Tongue (tissue), 2 donors: ENCODE results near the gene CYP2B6. TPM values are rescaled to one million over a fixed set of nuclear protein-coding genes. Genes with fewer than 3 reads are reported as not detected.
"Not testable (repeated sequence)": the region's sequence is repeated elsewhere in the genome, so short reads cannot be mapped to it uniquely, and the experiment has no call there.

Source experiments
- DNase-seq: peaks from one replicate; pipeline ENCODE4 v3.0.0-alpha.2; 2015
- total RNA-seq: library from RNA; depleted of rRNA; stranded (reverse); fragments of >200 nt; gene quantifications from one replicate; pipeline ENCODE4 v1.2.3, GENCODE V29; 2014

The CYP2B6 gene
- total RNA-seq, 1 donor from 2014 or later = not detected

GRCh38 chr19:40980743-40981442, 10.2 kb upstream of the CYP2B6 start:
- DNase-seq = not testable (repeated sequence)

GRCh38 chr19:40981591-40981990, 9.5 kb upstream of the CYP2B6 start:
- no peak for DNase-seq

GRCh38 chr19:40982594-40983101, 8.4 kb upstream of the CYP2B6 start:
- DNase-seq = no peak

GRCh38 chr19:40989453-40989852, 1.6 kb upstream of the CYP2B6 start:
- DNase-seq = no peak

- DNase-seq = no peak
Measured at GRCh38 chr19:40995355-40995754, 4.3 kb downstream of the CYP2B6 start.

GRCh38 chr19:40999018-40999417, 7.9 kb downstream of the CYP2B6 start:
- DNase-seq = not testable (repeated sequence)

GRCh38 chr19:41000310-41000737, 9.2 kb downstream of the CYP2B6 start:
- no peak for DNase-seq

GRCh38 chr19:41001243-41001971, 10.3 kb downstream of the CYP2B6 start:
- no peak for DNase-seq

- not testable (repeated sequence) for DNase-seq
Measured at GRCh38 chr19:41003656-41004055, 12.6 kb downstream of the CYP2B6 start.

GRCh38 chr19:41009700-41010235, 18.7 kb downstream of the CYP2B6 start:
- no peak for DNase-seq

- no peak for DNase-seq
Measured at GRCh38 chr19:41013359-41013758, 22.3 kb downstream of the CYP2B6 start.

GRCh38 chr19:41014643-41015042, 23.6 kb downstream of the CYP2B6 start:
- DNase-seq = no peak

GRCh38 chr19:41016488-41017071, 25.5 kb downstream of the CYP2B6 start:
- DNase-seq = no peak

GRCh38 chr19:41018736-41019290, 27.7 kb downstream of the CYP2B6 start:
- no peak for DNase-seq

GRCh38 chr19:41019346-41019745, 28.3 kb downstream of the CYP2B6 start:
- no peak for DNase-seq

- DNase-seq = no peak
Measured at GRCh38 chr19:41023193-41023592, 32.1 kb downstream of the CYP2B6 start.

- no peak for DNase-seq
Measured at GRCh38 chr19:41025411-41025810, 34.3 kb downstream of the CYP2B6 start.

GRCh38 chr19:41025871-41026270, 34.8 kb downstream of the CYP2B6 start:
- DNase-seq = no peak

GRCh38 chr19:41027273-41027967, 36.3 kb downstream of the CYP2B6 start:
- DNase-seq = no peak

- DNase-seq = no peak
Measured at GRCh38 chr19:41029524-41030432, 38.7 kb downstream of the CYP2B6 start.

GRCh38 chr19:41030651-41031050, 39.6 kb downstream of the CYP2B6 start:
- no peak for DNase-seq
